Daoy (cell line): ENCODE measurements around the gene EIF3D. TPM values are rescaled to one million over a fixed set of nuclear protein-coding genes. Genes with fewer than 3 reads are reported as not detected.

ENCODE experiments used
- DNase-seq: peaks from one replicate; pipeline ENCODE4 v3.0.0-alpha.2; 2015; ENCODE audit warnings: low read depth
- total RNA-seq: library from RNA; depleted of rRNA; stranded (reverse); fragments of >200 nt; shearing (Covaris generic); gene quantifications from 2 replicates; pipeline ENCODE4 v1.2.3, GENCODE V29; 2014; rRNA removed

Gene EIF3D
- total RNA-seq, 1 experiment from 2014 or later, result 532 TPM

DNA sequence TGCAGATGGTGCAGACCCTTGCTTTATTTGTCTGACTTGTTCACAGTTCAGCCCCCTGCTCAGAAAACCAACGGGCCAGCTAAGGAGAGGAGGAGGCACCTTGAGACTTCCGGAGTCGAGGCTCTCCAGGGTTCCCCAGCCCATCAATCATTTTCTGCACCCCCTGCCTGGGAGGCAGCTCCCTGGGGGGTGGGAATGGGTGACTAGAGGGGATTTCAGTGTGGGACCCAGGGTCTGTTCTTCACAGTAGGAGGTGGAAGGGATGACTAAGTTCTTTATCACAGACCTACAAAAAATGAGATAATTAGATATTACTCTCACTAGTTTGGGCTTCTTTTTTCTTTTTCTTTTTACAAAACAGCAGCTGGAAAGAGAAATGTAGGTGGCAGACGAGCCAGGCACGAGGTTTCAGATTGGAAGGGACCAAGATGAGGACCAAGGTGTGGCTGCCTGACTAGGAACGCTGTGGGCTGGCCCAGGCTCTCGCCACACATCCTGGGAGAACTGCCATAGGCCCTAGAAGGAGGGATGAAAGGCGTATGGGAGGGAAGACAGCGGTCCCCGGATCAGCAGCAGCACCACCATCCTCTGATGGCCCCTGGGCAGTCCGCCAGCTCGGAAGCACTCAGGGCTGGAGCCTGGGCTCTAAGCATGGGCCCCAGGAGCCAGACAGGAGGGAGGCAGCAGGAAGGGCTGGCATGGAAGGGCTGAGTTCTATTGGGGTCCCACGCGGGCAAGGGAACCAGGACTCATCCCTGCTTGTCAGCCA, 61.7 kb downstream of the EIF3D start:
- peak; percentile 97 for DNase-seq

DNA sequence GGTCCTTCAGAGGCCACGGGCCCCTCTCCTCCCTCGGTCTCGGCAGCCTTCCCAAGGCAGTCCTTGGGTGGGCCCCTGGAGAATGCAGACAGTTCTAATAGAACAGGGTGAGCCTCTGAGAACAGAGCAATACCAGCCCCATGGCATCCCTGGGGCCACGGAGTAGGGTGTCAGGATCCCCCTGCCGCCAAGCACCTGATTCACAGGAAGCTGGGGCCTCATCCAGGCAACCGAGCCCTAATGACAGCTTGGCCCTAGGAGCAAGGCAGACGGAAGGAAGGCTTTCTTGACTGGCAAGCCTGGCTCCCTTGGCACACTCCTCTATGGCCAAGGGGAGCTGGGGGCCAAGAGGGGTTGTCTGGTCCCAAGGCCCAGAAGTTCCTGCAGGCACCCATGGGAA, 62.7 kb downstream of the EIF3D start:
- peak; percentile 58 for DNase-seq

DNA sequence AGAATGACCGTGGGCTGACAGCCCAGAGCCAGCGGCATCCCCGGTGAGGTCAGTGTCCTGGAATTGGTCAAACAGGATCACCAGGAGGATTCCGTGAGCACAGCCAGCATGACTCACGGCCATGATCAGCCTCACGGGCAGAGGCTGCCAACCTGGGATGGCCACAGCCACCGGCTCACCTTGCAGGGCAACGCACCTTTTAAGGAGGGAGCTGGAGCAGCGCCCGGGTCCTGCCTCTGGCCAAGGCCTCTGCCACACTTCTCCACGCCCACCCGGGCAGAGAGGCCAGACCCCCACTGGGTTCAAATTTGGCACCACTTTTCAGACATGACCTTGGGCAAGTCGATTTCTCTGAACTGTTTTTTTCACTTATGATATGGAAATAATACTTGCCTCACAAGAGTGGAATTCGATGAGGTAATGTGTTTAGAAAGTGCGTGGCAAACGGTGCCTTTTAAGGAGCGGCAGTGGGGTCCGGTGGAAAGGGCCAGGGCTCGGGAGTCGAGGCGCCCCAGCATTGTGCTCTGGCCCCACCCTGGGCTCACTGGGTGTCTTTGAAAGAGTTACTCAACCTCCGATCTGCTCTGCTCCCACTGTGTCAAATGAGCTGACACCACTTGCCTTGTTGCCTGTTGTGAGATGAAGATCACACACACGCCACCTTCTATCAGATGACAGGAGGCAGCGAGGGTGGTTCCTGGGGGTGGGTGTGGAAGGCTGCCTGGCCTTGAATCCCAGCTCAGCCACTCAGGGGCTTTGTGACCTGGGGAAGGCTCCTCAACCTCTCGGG, 63.5 kb downstream of the EIF3D start:
- peak; percentile 97 for DNase-seq

GRCh38 chr22:36464715-36465231, 64.2 kb downstream of the EIF3D start:
- no peak for DNase-seq

GRCh38 chr22:36463783-36464184, 65.2 kb downstream of the EIF3D start:
- no peak for DNase-seq

DNA sequence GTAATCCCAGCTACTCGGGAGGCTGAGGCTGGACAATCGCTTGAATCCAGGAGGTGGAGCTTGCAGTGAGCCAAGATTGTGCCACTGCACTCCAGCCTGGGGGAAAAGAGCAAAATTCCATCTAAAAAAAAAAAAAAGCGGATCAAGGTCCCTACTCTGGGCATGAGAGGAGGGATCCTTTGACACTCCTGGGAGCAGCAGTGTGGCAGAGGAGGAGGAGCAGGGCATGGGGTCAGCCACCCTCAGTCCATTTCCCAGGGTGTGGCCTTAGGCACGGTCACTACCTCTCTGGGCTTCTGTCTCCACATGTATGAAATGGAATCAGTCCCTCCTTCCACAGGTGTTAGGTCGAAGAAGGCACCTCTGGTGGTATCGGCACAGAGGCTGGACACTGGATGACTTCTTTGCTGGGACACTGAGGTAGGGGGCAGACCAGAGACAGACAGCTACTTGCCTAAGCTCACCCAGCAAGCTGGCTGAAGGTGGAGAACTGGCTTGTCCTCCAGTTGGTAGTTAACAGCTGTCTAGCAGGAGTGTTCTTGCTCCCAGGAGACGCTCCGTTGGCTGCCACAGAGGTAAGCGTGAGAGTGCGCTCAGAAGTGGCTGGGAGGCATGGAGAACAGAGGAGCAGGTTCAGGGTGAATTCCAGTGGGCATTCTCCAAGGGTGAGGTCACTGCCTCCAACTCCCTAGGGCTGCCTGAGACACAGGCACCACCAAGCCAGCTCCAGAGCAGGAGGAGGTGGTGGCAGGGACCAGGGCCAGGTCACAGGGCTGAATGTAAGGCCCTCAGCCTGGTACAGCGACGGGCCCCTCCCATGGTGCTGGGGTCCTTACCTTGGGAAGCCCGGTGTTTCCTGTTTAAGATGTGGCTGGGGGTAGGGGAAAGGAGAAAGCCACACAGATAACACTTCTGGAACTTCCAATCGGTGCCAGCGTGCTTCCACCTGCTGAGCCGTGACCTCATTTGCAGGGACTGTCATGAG, 67.0 kb downstream of the EIF3D start:
- DNase-seq, result peak; percentile 98

Other genes starting within 250 kb of the EIF3D start
- gene MYH9, start 141.2 kb downstream of the EIF3D start, total RNA-seq, result 349 and 464 TPM in 2 replicates
- gene TXN2, start 47.5 kb downstream of the EIF3D start, total RNA-seq, result 13.8 and 17.0 TPM in 2 replicates
- 3.6 and 4.5 TPM in 2 replicates for gene FOXRED2, start 22.1 kb downstream of the EIF3D start, total RNA-seq
- gene CACNG2, start 174.6 kb upstream of the EIF3D start, total RNA-seq, result not detected in 2 replicates
- gene IFT27, start 247.0 kb upstream of the EIF3D start, total RNA-seq, result 18.9 and 21.9 TPM in 2 replicates